Measurements from ENCODE around the gene SPRY2. TPM values are rescaled to one million over a fixed set of nuclear protein-coding genes. Genes with fewer than 3 reads are reported as not detected.

SPRY2 gene
- total RNA-seq, 1 donor from 2014 or later = 29.3 TPM

DNA sequence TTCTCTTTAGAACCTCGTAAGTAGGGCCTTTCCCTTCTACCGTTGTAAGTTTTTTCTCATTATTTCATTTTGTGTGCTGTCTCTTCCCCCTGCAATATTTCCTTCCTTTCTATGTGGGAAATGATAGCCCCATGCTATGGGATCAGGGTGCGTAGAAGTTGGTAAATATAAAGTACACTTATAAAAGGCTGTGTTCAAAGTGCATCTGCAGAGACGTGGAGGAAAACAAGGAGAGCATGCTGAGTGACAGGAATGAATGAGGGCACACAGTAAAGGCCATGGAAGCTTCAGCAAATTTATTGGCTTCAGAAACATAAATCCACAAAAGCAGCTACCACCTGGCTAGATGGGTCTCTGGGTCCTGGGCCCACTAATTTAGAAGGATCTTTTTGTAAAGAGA lies 21.6 kb upstream of the SPRY2 start:
- no peaks in the 10 kb centered on the region for H3K36me3 Mint-ChIP-seq (ENCODE audit: unreplicated experiment)
- TF ChIP-seq, protein P1, sequence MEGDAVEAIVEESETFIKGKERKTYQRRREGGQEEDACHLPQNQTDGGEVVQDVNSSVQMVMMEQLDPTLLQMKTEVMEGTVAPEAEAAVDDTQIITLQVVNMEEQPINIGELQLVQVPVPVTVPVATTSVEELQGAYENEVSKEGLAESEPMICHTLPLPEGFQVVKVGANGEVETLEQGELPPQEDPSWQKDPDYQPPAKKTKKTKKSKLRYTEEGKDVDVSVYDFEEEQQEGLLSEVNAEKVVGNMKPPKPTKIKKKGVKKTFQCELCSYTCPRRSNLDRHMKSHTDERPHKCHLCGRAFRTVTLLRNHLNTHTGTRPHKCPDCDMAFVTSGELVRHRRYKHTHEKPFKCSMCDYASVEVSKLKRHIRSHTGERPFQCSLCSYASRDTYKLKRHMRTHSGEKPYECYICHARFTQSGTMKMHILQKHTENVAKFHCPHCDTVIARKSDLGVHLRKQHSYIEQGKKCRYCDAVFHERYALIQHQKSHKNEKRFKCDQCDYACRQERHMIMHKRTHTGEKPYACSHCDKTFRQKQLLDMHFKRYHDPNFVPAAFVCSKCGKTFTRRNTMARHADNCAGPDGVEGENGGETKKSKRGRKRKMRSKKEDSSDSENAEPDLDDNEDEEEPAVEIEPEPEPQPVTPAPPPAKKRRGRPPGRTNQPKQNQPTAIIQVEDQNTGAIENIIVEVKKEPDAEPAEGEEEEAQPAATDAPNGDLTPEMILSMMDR (IDR thresholded peaks at IDR 0.05; ENCODE audit: partially characterized antibody, unreplicated experiment) = no peak
- no peak for DNase-seq
- H3K27me3 Mint-ChIP-seq (ENCODE audit: unreplicated experiment) = no peaks in the 10 kb centered on the region
- no peak overlapping the region for H3K4me3 Mint-ChIP-seq (ENCODE audit: unreplicated experiment)
- no peaks in the 10 kb centered on the region for H3K9me3 Mint-ChIP-seq (ENCODE audit: unreplicated experiment)
- no peak overlapping the region for H3K27ac Mint-ChIP-seq (ENCODE audit: unreplicated experiment)
- peaks cover 15% of the 10 kb centered on the region for H3K4me1 Mint-ChIP-seq (ENCODE audit: low read depth, unreplicated experiment)

DNA sequence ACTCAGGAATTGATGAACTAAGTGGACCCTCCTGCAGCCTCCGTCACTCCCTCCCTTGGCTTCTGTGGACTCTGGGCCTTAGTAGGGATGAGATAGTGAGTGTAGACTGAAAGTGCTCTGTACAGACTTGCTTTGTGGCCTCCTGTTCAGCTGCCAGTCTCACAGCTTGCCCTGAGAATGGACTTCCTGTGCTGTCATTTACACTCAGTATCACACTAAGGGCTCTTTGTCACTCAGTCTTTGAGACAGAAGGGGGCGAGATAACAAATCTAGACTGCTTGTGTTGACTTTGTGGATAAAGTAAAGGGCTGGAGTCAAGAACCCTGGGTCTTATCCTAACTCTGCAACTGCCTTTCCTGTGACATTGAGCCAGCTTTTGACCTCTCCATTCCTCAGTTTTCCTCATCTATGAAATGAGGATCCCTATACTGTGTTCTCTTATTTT lies 21.0 kb upstream of the SPRY2 start:
- no peaks in the 10 kb centered on the region for H3K9me3 Mint-ChIP-seq (ENCODE audit: unreplicated experiment)
- H3K4me3 Mint-ChIP-seq (ENCODE audit: unreplicated experiment) = no peak overlapping the region
- H3K27me3 Mint-ChIP-seq (ENCODE audit: unreplicated experiment) = no peaks in the 10 kb centered on the region
- peak overlapping the region; percentile 48 for H3K27ac Mint-ChIP-seq (ENCODE audit: unreplicated experiment)
- TF ChIP-seq, protein P1 (IDR thresholded peaks at IDR 0.05; ENCODE audit: partially characterized antibody, unreplicated experiment) = no peak
- DNase-seq = no peak
- peaks cover 17% of the 10 kb centered on the region for H3K4me1 Mint-ChIP-seq (ENCODE audit: low read depth, unreplicated experiment)
- H3K36me3 Mint-ChIP-seq (ENCODE audit: unreplicated experiment) = no peaks in the 10 kb centered on the region

DNA sequence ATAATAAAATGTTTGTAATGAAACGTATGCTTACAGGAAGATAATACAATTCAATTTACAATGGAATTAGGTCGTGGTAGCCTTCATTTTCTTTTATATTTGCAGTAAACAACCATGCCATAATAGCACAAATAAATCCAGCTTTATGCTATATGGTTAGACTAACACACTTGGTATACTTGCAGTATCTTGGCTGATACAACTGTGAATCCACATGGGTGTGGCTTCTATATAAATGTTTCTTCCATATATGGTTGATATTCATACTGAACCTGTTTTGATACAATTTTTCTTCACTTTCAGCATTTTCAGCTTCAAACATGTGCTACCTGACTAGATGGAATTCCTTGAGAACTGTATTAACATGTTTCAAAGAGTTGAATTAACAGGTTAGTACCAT lies 20.4 kb upstream of the SPRY2 start:
- no peak overlapping the region for H3K4me3 Mint-ChIP-seq (ENCODE audit: unreplicated experiment)
- TF ChIP-seq, protein P1 (IDR thresholded peaks at IDR 0.05; ENCODE audit: partially characterized antibody, unreplicated experiment) = no peak
- no peak overlapping the region for H3K27ac Mint-ChIP-seq (ENCODE audit: unreplicated experiment)
- no peaks in the 10 kb centered on the region for H3K27me3 Mint-ChIP-seq (ENCODE audit: unreplicated experiment)
- DNase-seq = no peak
- H3K4me1 Mint-ChIP-seq (ENCODE audit: low read depth, unreplicated experiment) = peaks cover 18% of the 10 kb centered on the region
- no peaks in the 10 kb centered on the region for H3K9me3 Mint-ChIP-seq (ENCODE audit: unreplicated experiment)
- H3K36me3 Mint-ChIP-seq (ENCODE audit: unreplicated experiment) = no peaks in the 10 kb centered on the region

DNA sequence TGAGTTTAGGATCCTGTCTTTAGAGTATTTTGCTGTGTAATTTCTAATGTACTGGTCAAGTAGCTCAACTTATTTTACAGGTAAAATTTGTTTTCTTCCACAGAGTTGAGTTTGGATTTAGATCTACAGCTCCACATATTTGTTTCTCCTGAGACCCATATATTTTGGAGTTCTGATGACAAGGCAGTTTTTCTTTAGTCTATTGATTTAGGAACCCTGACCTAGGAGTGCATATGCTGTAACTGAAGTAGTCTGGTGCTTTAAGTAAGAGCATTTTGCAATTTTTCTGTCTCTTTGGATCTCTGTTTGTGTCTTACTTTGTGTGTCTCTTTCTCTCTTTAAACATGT lies 19.5 kb upstream of the SPRY2 start:
- Mint-ChIP-seq H3K4me1 (ENCODE audit: low read depth, unreplicated experiment) (peaks cover 18% of the 10 kb centered on the region), H3K4me3 (ENCODE audit: unreplicated experiment) (no peak overlapping the region), H3K27me3 (ENCODE audit: unreplicated experiment) (no peaks in the 10 kb centered on the region), H3K27ac (ENCODE audit: unreplicated experiment) (peak overlapping the region; percentile 17), H3K36me3 (ENCODE audit: unreplicated experiment) (no peaks in the 10 kb centered on the region), H3K9me3 (ENCODE audit: unreplicated experiment) (no peaks in the 10 kb centered on the region)
- TF ChIP-seq, protein P1 (IDR thresholded peaks at IDR 0.05; ENCODE audit: partially characterized antibody, unreplicated experiment) = no peak
- no peak for DNase-seq

DNA sequence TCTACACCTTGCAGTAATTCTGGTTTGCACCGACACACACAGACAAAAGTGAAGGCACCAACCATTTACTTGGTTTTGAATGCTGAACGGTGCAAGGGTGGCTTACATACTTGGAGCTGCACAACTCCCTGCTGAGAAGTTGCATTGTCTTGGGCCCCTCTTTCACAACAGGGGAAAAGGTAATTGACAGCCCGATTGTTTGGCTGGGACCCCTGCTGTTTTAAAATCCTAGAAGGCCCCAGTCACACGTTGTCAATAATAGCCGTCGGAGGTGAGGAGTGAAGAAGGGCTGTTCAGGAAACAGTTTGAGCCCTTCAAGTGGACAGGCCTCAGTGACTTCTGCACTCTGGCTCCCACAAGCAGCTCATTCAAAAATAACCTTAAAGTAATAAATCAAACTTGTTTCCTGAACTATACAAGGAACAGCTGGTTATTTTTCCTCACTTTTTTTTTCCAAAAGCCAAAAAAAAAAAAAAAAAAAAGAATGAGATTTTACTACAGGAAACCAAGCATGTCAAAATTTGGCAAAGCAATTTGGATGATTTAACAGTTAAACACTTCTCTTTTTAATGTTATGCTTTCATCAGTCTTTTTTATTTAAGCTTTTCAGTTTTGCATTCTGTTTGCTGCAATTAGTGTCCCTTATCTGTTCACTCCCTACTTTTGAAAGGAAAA lies 19.0 kb upstream of the SPRY2 start:
- Mint-ChIP-seq H3K9me3 (ENCODE audit: unreplicated experiment) (no peaks in the 10 kb centered on the region), H3K36me3 (ENCODE audit: unreplicated experiment) (no peaks in the 10 kb centered on the region), H3K27me3 (ENCODE audit: unreplicated experiment) (no peaks in the 10 kb centered on the region), H3K4me1 (ENCODE audit: low read depth, unreplicated experiment) (peaks cover 18% of the 10 kb centered on the region), H3K4me3 (ENCODE audit: unreplicated experiment) (no peak overlapping the region), H3K27ac (ENCODE audit: unreplicated experiment) (no peak overlapping the region)
- no peak for DNase-seq
- TF ChIP-seq, protein P1 (IDR thresholded peaks at IDR 0.05; ENCODE audit: partially characterized antibody, unreplicated experiment) = no peak

Data from glutamatergic neuron (in vitro differentiated cells).